Lung (tissue), 12 donors: Measurements from ENCODE around the gene CCDC192. TPM values are rescaled to one million over a fixed set of nuclear protein-coding genes. Genes with fewer than 3 reads are reported as not detected.

Experiments
- ATAC-seq: fragments of 200-7000 bp; cut with Tn5 transposase; one replicate; pipeline ENCODE4 v1.9.1; 2020; ENCODE audit warnings: moderate number of reproducible peaks; ENCODE audit not compliant: insufficient read depth, low FRiP score
- DNase-seq, 3 donors: peaks; one replicate each; pipeline ENCODE4 v3.0.0-alpha.2; 2013 to 2017
- H3K27ac ChIP-seq, 2 donors: one replicate each; pipeline ENCODE4 v1.5.1; 2013; ENCODE audit warnings: mild to moderate bottlenecking in 2 of 2, moderate library complexity in 2 of 2, control low read depth in 1 of 2, inconsistent platforms in 1 of 2, low read depth in 1 of 2, low read length in 1 of 2
- H3K27me3 ChIP-seq, 3 donors: one replicate each; pipeline ENCODE4 v1.5.1; 2013; ENCODE audit warnings: low read length in 2 of 3; ENCODE audit not compliant: control insufficient read depth in 3 of 3, insufficient read depth in 3 of 3
- H3K36me3 ChIP-seq, 4 donors: one replicate each; pipeline ENCODE4 v1.5.1; 2013; ENCODE audit warnings: low read length in 4 of 4, mild to moderate bottlenecking in 1 of 4, moderate library complexity in 1 of 4; ENCODE audit not compliant: control insufficient read depth in 4 of 4, insufficient read depth in 4 of 4
- H3K4me1 ChIP-seq, 5 donors: one replicate each; pipeline ENCODE4 v1.5.1; 2013; ENCODE audit warnings: low read length in 5 of 5, mild to moderate bottlenecking in 2 of 5, moderate library complexity in 1 of 5; ENCODE audit not compliant: control insufficient read depth in 5 of 5, insufficient read depth in 5 of 5
- H3K4me3 ChIP-seq: one replicate; pipeline ENCODE4 v1.5.1; 2013; ENCODE audit warnings: mild to moderate bottlenecking, control low read depth, moderate library complexity
- H3K9ac ChIP-seq, 2 donors: one replicate each; pipeline ENCODE4 v1.5.1; 2013; ENCODE audit warnings: low read length in 2 of 2, control low read depth in 1 of 2; ENCODE audit not compliant: insufficient read depth in 1 of 2
- H3K9me3 ChIP-seq, 4 donors: one replicate each; pipeline ENCODE4 v1.5.1; 2013; ENCODE audit warnings: low read length in 3 of 4, mild to moderate bottlenecking in 1 of 4, moderate library complexity in 1 of 4; ENCODE audit not compliant: control insufficient read depth in 4 of 4, insufficient read depth in 3 of 4
- WGBS, 2 donors: extraction: QIAGEN DNeasy Blood & Tissue Kit; methylation state at CpG; one replicate each; pipeline ENCODE4 v1.1.7; 2013; 5-methylcytosine and 5-hydroxymethylcytosine counted together
- polyA plus RNA-seq, 2 donors: library from polyadenylated mRNA; stranded (reverse); fragments of 200-250 nt; gene quantifications; one replicate each; pipeline ENCODE4 v1.2.1, GENCODE V29; 2013
- total RNA-seq, 2 donors: library from RNA; depleted of rRNA in 1 of 2; stranded (reverse); fragments of >200 nt in 1 of 2; gene quantifications; one replicate each; pipeline ENCODE4 v1.2.1, GENCODE V29; 2014 to 2021
- TF ChIP-seq, protein P1 (sequence below): IDR thresholded peaks from 2 replicates; pipeline ENCODE4 v1.5.1; 2012; ENCODE audit warnings: mild to moderate bottlenecking; ENCODE audit errors: control extremely low read depth, extremely low read depth
- donor health status: control.
- donor health status: control.
- donor health status: Bipolar disorder and iron deficiency.
- donor health status: healthy.
- donor health status: DM: yes; HTN: yes; CAD: no.

Gene CCDC192
- total and polyA plus RNA-seq, 4 donors: 0.08 to 0.47 (median 0.40) TPM; not detected in 1

DNA sequence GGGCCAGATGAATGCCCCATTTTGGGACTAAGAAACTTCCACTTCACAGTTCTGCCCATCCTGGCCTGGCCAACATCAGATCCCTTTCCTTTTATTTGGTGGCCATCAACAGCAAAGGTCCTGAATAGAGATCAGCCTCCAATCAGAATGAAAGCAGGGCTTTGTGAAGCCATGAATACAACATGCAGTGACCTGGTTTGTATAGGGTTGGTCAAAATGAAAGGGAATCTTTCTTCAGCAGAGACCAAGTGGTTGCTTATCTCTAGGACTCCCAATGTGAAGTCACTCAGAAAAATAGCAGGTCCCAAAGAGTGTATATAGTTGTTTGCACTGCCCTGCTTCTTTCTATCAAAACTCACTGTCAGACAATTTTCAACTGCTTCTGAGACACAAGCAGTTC is 266.5 kb downstream of the CCDC192 start:
- TF ChIP-seq, protein P1, sequence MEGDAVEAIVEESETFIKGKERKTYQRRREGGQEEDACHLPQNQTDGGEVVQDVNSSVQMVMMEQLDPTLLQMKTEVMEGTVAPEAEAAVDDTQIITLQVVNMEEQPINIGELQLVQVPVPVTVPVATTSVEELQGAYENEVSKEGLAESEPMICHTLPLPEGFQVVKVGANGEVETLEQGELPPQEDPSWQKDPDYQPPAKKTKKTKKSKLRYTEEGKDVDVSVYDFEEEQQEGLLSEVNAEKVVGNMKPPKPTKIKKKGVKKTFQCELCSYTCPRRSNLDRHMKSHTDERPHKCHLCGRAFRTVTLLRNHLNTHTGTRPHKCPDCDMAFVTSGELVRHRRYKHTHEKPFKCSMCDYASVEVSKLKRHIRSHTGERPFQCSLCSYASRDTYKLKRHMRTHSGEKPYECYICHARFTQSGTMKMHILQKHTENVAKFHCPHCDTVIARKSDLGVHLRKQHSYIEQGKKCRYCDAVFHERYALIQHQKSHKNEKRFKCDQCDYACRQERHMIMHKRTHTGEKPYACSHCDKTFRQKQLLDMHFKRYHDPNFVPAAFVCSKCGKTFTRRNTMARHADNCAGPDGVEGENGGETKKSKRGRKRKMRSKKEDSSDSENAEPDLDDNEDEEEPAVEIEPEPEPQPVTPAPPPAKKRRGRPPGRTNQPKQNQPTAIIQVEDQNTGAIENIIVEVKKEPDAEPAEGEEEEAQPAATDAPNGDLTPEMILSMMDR: no peak
- ATAC-seq: no peak
- no peak overlapping the region for H3K27ac ChIP-seq

DNA sequence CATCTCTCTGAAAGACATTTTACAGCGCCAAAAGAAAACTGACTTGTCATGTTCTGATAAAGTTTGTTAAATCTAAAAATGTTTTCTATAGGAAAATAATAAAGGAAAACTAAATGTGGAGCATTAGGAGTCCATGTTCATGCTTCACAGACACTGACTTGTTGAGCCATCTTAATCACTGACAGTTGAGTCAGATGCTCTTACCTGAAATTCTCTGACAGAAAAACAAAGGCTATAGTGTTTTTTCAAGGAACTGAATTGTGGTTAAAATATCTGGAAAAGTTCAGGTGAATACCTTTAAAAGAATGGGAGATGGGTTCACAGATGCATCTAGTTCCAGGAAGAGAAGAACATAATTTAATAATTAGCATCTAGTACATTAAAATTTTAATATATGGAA is 266.9 kb downstream of the CCDC192 start:
- ATAC-seq: no peak
- no peaks in the 10 kb centered on the region for H3K9me3 ChIP-seq
- 97% methylated on average over 1 of the region's 1 CpG for WGBS, 2 donors
- no peaks in the 10 kb centered on the region for H3K27me3 ChIP-seq
- H3K9ac ChIP-seq: no peak overlapping the region
- peaks cover 0 to 3% (median 0%) of the 10 kb centered on the region in 4 donors for H3K36me3 ChIP-seq
- no peak overlapping the region for H3K4me3 ChIP-seq
- no peak for DNase-seq
- H3K4me1 ChIP-seq: peaks cover 0 to 3% (median 0%) of the 10 kb centered on the region in 5 donors
- TF ChIP-seq, protein P1: no peak
- H3K27ac ChIP-seq: no peak overlapping the region

More for the DNA sequence above, 266.5 kb downstream of the CCDC192 start:
- no peaks in the 10 kb centered on the region for H3K9me3 ChIP-seq
- DNase-seq: no peak
- no peak overlapping the region for H3K9ac ChIP-seq
- H3K36me3 ChIP-seq: peaks cover 0 to 3% (median 0%) of the 10 kb centered on the region in 4 donors
- peaks cover 0 to 3% (median 0%) of the 10 kb centered on the region in 5 donors for H3K4me1 ChIP-seq
- H3K4me3 ChIP-seq: no peak overlapping the region
- no peaks in the 10 kb centered on the region for H3K27me3 ChIP-seq

DNA sequence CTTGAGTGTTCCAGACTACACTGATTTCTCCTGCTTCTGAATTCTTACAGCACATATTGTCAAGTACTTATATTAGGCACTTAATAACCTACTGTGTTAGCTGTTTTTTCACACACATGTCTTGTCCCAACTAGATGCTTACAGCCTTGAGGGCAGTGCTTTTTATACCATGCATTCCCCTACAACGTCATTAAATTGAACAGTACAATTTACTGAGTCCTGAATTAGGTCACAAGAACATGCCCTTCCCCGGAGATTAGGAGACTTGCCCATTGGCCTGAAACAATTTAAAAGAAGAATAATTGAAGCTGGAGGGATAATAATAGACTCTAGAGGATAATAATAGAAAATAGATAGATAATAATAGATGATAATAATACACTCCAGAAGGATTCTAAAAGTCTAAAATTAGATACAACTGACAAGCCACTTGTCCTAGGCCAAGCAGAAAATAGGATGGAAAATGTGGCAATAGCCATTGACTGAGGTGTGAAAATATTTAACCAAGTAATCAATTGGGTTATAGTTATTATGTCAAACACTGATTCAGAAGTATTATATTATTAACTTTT is 267.7 kb downstream of the CCDC192 start:
- 85 to 95% methylated on average over 2 of the region's 2 CpGs for WGBS, 2 donors
- Histone ChIP-seq H3K27ac (no peak overlapping the region), H3K9me3 (no peaks in the 10 kb centered on the region), H3K9ac (no peak overlapping the region), H3K27me3 (no peaks in the 10 kb centered on the region), H3K36me3 (peaks cover 0 to 3% (median 0%) of the 10 kb centered on the region in 4 donors), H3K4me3 (no peak overlapping the region), H3K4me1 (peaks cover 0 to 3% (median 0%) of the 10 kb centered on the region in 5 donors)
- TF ChIP-seq, protein P1: no peak
- no peak for ATAC-seq
- no peak for DNase-seq

DNA sequence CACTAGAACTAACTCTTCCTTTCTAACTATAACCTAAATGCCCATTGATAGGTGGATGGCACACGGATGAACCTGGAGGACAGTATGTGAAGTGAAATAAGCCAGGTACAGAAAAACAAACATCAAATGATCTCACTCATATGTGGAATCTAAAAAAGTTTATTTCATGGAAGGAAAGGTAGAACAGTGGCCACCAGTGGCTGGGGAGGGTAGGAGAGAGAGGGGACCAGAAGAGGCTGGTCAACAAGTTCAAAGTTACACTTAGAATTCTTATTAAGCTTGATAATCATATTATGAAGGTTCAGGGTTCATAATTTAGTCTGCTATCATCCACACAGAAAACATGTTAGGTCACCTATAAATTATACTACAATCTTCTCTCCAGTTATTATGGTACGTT is 272.8 kb downstream of the CCDC192 start:
- ATAC-seq (no peak), DNase-seq (no peak)
- no peaks in the 10 kb centered on the region for H3K4me1 ChIP-seq
- H3K27ac ChIP-seq: no peak overlapping the region
- H3K9me3 ChIP-seq: no peaks in the 10 kb centered on the region
- 94 to 95% methylated on average over 2 of the region's 2 CpGs for WGBS, 2 donors
- H3K9ac ChIP-seq: no peak overlapping the region
- H3K4me3 ChIP-seq: no peak overlapping the region
- H3K27me3 ChIP-seq: no peaks in the 10 kb centered on the region
- TF ChIP-seq, protein P1: no peak
- H3K36me3 ChIP-seq: no peaks in the 10 kb centered on the region
